Measurements from ENCODE around the gene TM4SF20.
"Not testable (repeated sequence)": the region's sequence is repeated elsewhere in the genome, so short reads cannot be mapped to it uniquely, and the experiment has no call there.

The TM4SF20 gene

DNA sequence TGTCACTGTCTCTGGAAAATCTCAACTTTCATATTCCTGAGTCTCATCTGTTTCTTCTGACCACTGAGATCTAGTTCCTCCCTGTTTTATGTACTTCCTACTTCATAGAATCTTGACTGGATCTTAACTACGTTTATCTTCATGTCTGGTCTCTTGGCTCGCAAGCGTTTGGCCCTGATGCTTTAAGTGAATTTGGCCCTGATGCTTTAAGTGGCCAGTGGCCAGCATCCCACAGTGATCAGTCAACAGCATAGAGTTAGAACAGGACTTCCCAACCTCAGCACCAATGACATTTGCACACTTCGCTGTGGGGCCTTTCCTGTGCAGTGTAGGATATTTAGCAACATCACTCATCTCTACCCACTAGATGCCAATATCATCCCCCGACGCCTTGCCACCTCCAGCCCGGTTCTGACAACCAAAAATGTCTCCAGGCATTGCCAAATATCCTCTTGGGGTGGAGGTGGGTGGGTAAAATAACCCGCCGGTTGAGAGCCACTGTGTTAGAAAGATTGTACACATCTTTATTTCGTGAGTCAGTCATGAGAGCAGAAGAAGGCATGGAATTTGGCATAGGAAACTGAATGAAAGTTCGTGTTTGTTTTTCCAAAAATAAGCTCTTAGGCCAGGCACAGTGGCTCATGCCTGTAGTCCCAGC, 12.2 kb downstream of the TM4SF20 start:
- no peak for FAIRE-seq

DNA sequence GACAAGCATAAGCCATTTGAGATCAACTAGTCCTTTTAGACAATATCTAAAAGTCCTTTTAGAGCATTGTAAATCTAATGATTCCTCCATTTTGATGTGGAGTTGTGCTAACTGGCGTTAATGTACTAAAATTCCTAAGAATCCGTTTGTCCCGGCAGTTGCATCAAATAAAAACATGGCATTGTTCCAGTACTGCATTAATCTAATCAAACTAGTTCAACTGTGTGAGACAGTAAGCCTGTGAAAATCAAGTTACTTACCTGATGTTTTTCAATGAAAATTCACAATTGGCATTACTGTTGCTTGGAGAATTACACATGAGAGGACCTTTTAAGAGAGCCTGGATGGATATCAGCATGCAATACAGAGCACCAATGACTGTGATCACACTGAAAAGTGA, 13.3 kb downstream of the TM4SF20 start:
- no peak for FAIRE-seq

GRCh38 chr2:227364585-227365263, 14.4 kb downstream of the TM4SF20 start:
- not testable (repeated sequence) for FAIRE-seq

- FAIRE-seq, result no peak
These were observed 15.3 kb downstream of the TM4SF20 start for GRCh38 chr2:227363756-227364155.

DNA sequence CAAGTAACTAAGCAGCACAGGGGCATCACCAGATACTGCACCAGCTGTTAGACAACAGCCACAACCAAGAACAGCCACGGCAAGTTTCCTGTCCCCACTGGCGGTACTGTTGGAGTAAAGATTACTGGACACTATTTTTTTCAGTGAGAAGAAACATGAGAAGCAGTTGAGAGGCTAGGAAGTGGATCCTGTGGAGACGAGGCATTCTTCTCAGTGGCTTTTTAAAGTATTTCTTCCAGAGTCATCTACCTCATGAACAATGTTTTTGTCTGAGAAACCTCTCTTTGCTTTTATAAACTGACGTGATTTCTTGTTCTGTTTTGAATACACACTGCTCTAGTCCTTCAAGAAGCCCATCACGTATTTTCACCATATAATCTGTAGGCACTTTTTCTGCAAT, 18.8 kb downstream of the TM4SF20 start:
- no peak for FAIRE-seq

GRCh38 chr2:227351639-227352038, 27.5 kb downstream of the TM4SF20 start:
- FAIRE-seq, result no peak

DNA sequence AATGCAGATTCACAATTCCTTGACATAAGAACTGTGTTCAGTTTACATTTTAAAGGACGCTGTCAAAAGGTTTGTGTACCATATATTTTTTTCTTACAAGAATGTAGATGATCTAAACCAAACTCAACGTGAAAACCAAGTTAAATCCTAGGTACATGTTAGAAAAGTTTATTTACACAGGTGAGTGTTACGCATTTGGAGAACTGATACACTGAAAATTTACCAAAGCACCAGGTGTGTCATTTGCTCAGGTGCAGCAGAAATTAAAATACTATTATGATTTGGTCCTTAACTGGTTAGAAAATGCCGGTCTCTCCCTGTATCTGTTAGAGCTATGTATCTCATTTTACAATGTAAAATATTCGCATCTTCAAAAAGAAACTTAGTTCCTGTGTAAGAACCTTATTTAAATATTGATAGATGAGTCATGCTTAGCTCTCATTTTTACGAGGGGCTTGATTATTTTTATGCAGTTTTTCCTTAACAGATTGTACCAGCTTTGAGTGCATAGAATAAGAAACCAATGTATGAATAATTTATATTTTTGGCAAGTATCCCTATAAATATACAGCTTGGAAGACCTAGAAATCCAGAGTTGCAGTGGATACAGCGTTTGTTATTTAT, 29.0 kb downstream of the TM4SF20 start:
- FAIRE-seq, result no peak

GRCh38 chr2:227348324-227348723, 30.8 kb downstream of the TM4SF20 start:
- no peak for FAIRE-seq

DNA sequence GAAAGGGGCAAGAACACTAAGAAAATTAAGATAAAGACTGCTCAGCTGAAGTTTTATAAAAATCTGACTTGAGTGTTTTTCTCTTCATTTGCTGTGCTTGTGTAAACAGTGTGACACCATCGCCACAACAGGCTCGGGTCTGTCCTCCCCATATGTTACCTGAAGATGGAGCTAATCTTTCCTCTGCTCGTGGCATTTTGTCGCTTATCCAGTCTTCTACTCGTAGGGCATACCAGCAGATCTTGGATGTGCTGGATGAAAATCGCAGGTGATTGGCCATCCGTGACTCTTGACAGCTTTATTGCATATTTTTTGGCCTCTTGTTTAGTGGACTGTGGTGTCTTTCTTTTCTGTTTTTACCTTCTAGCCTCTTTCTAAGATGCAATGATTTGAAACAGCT, 32.0 kb downstream of the TM4SF20 start:
- FAIRE-seq, result no peak

DNA sequence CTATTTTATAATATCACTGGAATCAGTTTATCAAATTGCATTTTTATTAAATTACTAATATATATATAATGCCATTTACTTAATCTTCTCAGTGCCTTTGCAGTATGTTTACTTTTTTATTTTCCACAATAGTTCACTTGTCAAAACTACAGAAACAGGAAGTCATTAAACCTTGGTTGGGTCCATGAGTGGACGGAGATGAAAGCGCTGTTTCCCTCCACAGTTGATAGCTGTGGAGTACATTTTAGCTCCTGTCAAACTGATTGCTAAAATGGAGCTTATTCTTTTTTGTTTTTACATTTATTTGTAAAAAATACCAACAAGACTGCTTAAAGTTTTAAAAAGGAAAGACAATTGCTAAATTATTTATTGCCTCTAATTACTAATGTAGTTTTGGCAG, 34.9 kb downstream of the TM4SF20 start:
- no peak for FAIRE-seq

GRCh38 chr2:227341553-227341952, 37.6 kb downstream of the TM4SF20 start:
- FAIRE-seq, result no peak

GRCh38 chr2:227340106-227340505, 39.0 kb downstream of the TM4SF20 start:
- no peak for FAIRE-seq

DNA sequence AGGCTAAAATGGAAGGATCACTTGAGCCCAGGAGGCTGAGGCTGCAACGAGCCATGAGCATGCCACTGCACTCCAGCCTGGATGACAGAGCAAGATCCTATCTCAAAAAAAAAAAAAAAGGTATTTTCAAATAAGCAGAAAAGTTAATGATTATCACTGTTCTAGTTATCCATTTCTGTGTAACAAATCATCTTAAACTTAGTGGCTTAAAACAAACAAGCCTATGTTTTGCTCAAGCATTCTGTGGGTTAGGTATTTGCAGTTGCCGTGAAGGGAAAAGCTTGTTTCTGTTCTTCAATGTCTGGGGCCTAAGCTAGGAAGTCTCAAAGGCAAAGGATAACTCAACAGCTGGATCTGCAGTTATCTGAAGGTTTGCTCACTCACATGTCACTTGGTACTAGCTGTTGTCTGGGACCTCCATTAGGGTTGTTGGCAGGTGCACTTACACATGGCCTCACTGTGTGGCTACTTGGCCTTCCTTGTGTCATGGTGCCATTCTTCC, 40.0 kb downstream of the TM4SF20 start:
- FAIRE-seq, result no peak

DNA sequence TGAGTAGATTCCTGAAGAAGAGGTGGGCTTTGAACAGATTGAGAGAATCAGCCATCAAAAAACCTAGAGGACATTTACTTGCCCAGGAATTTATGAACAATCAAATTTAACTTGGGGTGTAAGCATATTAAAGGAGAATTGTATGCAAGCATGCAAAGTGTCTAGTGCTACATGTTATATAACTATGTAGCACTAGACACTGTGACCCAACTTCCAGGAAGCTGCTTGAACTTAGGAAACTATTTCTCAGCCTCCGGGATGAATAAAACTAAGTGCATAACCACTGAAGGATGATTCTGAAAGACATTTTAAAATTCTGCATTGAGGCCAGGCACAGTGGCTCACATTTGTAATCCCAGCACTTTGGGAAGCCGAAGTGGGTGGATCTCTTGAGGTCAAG, 41.7 kb downstream of the TM4SF20 start:
- no peak for FAIRE-seq

- no peak for FAIRE-seq
These were observed 43.4 kb downstream of the TM4SF20 start for GRCh38 chr2:227335713-227336112.

DNA sequence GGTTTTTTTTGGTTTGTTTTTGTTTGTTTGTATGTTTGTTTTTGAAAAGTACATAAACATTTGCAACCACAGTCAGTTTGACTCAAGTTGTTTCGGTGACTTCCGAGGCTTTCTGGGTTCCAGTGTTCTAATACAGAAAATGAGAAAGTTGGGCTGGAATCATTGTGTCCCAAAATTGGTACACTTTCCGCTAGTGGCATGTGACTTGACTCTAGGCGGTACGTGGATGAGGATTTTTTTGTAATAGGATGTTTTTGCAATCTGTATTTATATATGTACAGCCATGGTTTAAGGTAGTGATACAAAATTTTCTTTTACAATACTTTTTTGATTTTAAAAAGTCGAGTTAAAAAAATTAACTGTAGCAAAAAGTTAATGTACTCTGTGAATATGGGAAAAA, 52.3 kb downstream of the TM4SF20 start:
- FAIRE-seq, result no peak

- FAIRE-seq, result no peak
These were observed 53.3 kb downstream of the TM4SF20 start for GRCh38 chr2:227325839-227326195.

DNA sequence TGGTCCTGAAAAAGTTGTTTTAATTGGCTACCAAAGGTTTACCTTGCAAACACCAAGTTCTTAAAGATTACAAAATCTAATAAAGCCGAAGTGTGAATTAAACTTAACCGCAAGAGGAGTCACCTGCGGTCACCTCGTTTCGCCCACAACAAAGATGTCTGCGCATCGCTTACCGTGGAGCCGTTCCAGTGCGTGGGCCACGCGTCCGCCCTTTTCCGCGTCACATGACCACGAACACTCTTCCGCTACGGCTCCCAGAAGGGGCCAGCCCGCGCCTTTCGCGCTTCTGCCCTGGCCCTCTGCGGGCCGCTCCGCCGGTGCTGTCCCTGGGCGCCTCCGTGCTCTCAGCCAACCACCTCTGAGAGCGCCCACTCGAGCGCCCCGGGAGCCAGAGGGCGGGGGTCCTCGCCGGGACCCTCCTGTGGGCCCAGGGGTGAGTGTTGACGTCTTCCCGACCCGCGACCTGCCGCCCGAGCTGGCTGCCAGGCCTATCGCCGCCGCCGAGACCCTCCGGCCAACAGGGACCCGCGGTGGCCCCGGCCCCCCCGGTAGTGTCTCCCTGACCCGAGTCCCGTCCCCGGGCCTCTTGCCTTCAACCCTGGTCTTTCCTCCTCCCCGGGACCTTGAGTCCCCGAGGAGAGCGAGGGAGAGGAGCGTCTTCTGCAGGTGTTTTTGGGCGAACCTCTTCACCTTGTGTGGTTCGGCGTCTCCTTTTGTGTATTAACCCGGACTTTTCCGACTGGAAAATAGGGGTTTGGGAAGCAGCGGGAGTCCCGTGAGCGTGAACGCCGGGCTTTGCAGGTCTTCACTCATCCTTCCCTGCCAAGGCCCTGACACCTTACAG, 53.9 kb downstream of the TM4SF20 start, which contains the start of gene MFF:
Gene MFF, plus strand, starts transcription at position 257 of the 844 bp plus-strand sequence. CDS start 5,415 bp downstream, outside the sequence.
- FAIRE-seq, result peak; percentile 68

- FAIRE-seq, result no peak
These were observed 54.5 kb downstream of the TM4SF20 start for GRCh38 chr2:227324642-227324994.

DNA sequence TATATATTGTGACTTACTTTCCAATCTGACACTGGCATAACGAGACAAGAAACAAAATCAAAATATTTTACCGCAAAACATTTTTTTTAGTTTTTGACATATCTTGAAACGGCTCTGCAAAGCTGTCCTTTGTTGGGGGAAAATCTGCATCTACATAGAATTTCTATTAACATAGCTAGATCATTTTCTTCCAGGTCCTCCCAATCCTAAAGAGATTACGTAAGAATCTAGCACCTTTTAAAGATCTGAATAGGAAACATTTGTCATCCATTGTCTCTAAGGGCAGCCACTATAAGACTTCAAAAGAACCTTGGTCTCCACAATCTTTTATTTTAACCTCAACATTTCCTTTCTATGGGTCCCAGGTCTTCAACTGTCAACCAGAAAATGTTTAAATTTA, 55.3 kb downstream of the TM4SF20 start:
- FAIRE-seq, result no peak

GRCh38 chr2:227322530-227323205, 56.4 kb downstream of the TM4SF20 start:
- FAIRE-seq, result no peak

- FAIRE-seq, result no peak
These were observed 58.6 kb downstream of the TM4SF20 start for GRCh38 chr2:227320305-227321094.
